HepG2 (cell line): Measurements from ENCODE around the gene CDCA5. TPM values are rescaled to one million over a fixed set of nuclear protein-coding genes. Genes with fewer than 3 reads are reported as not detected.
A peak's percentile ranks its signal among the peaks of the same experiment; 100 is the strongest.

Source experiments
- ATAC-seq: fragments of 200-7000 bp; cut with Tn5 transposase; 3 replicates; pipeline ENCODE4 v1.9.1; 2020; ENCODE audit warnings: mild to moderate bottlenecking, moderate library complexity
- BruUV-seq: library from RNA; stranded (reverse); fragments of 400-500 nt; replicated peaks from 2 replicates; lab custom pipeline; 2021; lab: Mats Ljungman, UMichigan
- CTCF ChIA-PET: fragments of 300-600 bp; formaldehyde crosslinking; extraction: SDS; loops from one replicate; lab custom pipeline; 2021; ENCODE audit warnings: low total read pairs, inconsistent platforms, low intra/inter-chr PET ratio; lab: Yijun Ruan, JAX
- POLR2A ChIA-PET: fragments of 350-600 bp; sonication (Branson Sonifier 250); formaldehyde crosslinking; loops from one replicate; lab custom pipeline; 2020; ENCODE audit warnings: antibody characterized with exemption, inconsistent platforms; lab: Yijun Ruan, JAX
- DNase-seq: peaks from one replicate; pipeline ENCODE4 v3.0.0-alpha.2; 2015; ENCODE audit warnings: low spot score
- FAIRE-seq: peaks from 3 replicates; lab custom pipeline; 2011; peaks lifted over from hg19 to GRCh38; lab: Jason Lieb, UNC
- H2AFZ ChIP-seq: one replicate; pipeline ENCODE4 v1.6.1; 2011; ENCODE audit warnings: low read length, inconsistent platforms
- H3K27ac ChIP-seq: fragments of 300-600 bp; 3 replicates; pipeline ENCODE4 v1.8.0; 2011; ENCODE audit warnings: mixed run types, mild to moderate bottlenecking, mixed read lengths, low read length, inconsistent platforms; ENCODE audit not compliant: insufficient read depth; ENCODE audit errors: extremely low read length
- H3K27me3 ChIP-seq, 2 experiments: fragments of 200-600 bp in 1 of 2; 2 replicates in 1 of 2; 3 replicates in 1 of 2; pipeline versions ENCODE4 v1.6.0 to v1.8.0; 2011; ENCODE audit warnings: low read length in 2 of 2, mild to moderate bottlenecking in 2 of 2, moderate library complexity in 2 of 2, inconsistent platforms in 1 of 2; ENCODE audit not compliant: insufficient read depth in 2 of 2, control insufficient read depth in 1 of 2
- H3K36me3 ChIP-seq, 2 experiments: fragments of 200-600 bp in 1 of 2; replicated peaks in 1 of 2; 2 replicates in 1 of 2; 3 replicates in 1 of 2; pipeline versions ENCODE4 v1.5.1 to v1.8.0; 2011; ENCODE audit warnings: low read length in 2 of 2, inconsistent platforms in 1 of 2; ENCODE audit not compliant: insufficient read depth in 2 of 2, control insufficient read depth in 1 of 2
- H3K4me1 ChIP-seq: 2 replicates; pipeline ENCODE4 v1.5.1; 2012; ENCODE audit warnings: low read length, inconsistent platforms; ENCODE audit not compliant: insufficient read depth
- H3K4me2 ChIP-seq: 2 replicates; pipeline ENCODE4 v1.6.0; 2011; ENCODE audit warnings: low read depth, low read length, inconsistent platforms
- H3K4me3 ChIP-seq, 3 experiments: fragments of 200-600 bp in 1 of 3; sonication (generic), shearing (Covaris generic) in 1 of 3; replicated peaks in 1 of 3; 2 replicates each; pipeline ENCODE4 v1.5.1; 2011 to 2016; ENCODE audit warnings: low read length in 3 of 3, inconsistent platforms in 2 of 3, low read depth in 2 of 3, mild to moderate bottlenecking in 2 of 3, control low read depth in 1 of 3, mixed read lengths in 1 of 3; ENCODE audit not compliant: insufficient read depth in 1 of 3
- H3K79me2 ChIP-seq: one replicate; pipeline ENCODE4 v1.6.1; 2011; ENCODE audit warnings: low read length, inconsistent platforms; ENCODE audit not compliant: insufficient read depth
- H3K9ac ChIP-seq: 2 replicates; pipeline ENCODE4 v1.6.0; 2011; ENCODE audit warnings: mild to moderate bottlenecking, low read depth, low read length, inconsistent platforms; ENCODE audit not compliant: insufficient read depth
- H3K9me3 ChIP-seq: 2 replicates; pipeline ENCODE4 v1.5.1; 2012; ENCODE audit warnings: mild to moderate bottlenecking, low read length
- H4K20me1 ChIP-seq: 2 replicates; pipeline ENCODE4 v1.6.0; 2011; ENCODE audit warnings: inconsistent platforms, mild to moderate bottlenecking, low read length, moderate library complexity; ENCODE audit not compliant: insufficient read depth
- CBX5 ChIP-seq: sonication (generic); formaldehyde crosslinking; IDR thresholded peaks from 2 replicates; pipeline ENCODE4 v1.4.0; 2020; ENCODE audit warnings: missing genetic modification reagents, borderline replicate concordance
- MEIS1 ChIP-seq: sonication (generic); formaldehyde crosslinking; IDR thresholded peaks from 2 replicates; pipeline ENCODE4 v1.9.0; 2021; ENCODE audit warnings: mild to moderate bottlenecking, missing genetic modification reagents, moderate library complexity, borderline replicate concordance
- POLR2A ChIP-seq, 2 experiments: IDR thresholded peaks; 2 replicates each; pipeline ENCODE4 v1.6.1; 2011; ENCODE audit warnings: low read depth in 2 of 2, low read length in 2 of 2, mild to moderate bottlenecking in 1 of 2, moderate library complexity in 1 of 2; ENCODE audit not compliant: insufficient read depth in 1 of 2
- ZNF235 ChIP-seq: sonication (generic); formaldehyde crosslinking; IDR thresholded peaks from 2 replicates; pipeline ENCODE4 v1.8.1; 2023; ENCODE audit warnings: mild to moderate bottlenecking, missing genetic modification reagents, borderline replicate concordance
- ZNF30 ChIP-seq: sonication (generic); formaldehyde crosslinking; IDR thresholded peaks from 2 replicates; pipeline ENCODE4 v1.5.0; 2020; ENCODE audit warnings: mild to moderate bottlenecking, missing genetic modification reagents
- ZNF33B ChIP-seq: sonication (generic); formaldehyde crosslinking; IDR thresholded peaks from 2 replicates; pipeline ENCODE4 v1.5.1; 2020; ENCODE audit warnings: mild to moderate bottlenecking, missing genetic modification reagents
- WGBS: methylation state at CpG from one replicate; pipeline ENCODE4 v1.1.6; 2017; ENCODE audit warnings: low lambda C conversion rate; 5-methylcytosine and 5-hydroxymethylcytosine counted together
- in situ Hi-C: cut with HindIII; loops from 2 replicates; pipeline ENCODE4 v1.10.0; 2017; ENCODE audit warnings: low pct_unique_long_range_greater_than_20kb; ENCODE audit not compliant: extremely low pct_ligation_motif_present
- intact Hi-C: fragments of 100-400 bp; cut with micrococcal nuclease; formaldehyde crosslinking; loops from one replicate; pipeline ENCODE4 v1.10.0; 2022; ENCODE audit not compliant: unreplicated experiment
- polyA plus RNA-seq, 8 experiments: library from polyadenylated mRNA; depleted of rRNA in 3 of 8; stranded (reverse) in 7 of 8; unstranded in 1 of 8; fragments of >200 nt; fragmentation: Illumina TruSeq in 4 of 8; extraction: Trizol in 4 of 8; gene quantifications; 2 replicates each; pipeline versions ENCODE4 v1.2.1 to v1.2.3, GENCODE V29; 2011 to 2016; ENCODE audit warnings: low read depth in 4 of 8, missing spikeins in 1 of 8, mixed read lengths in 1 of 8; ENCODE audit not compliant: insufficient read depth in 1 of 8
- total RNA-seq, 5 experiments: library from RNA; depleted of rRNA; stranded (reverse); fragments of >200 nt; fragmentation: Illumina TruSeq; extraction: Trizol; gene quantifications; 2 replicates each; pipeline ENCODE4 v1.2.3, GENCODE V29; 2016; ENCODE audit warnings: low read depth in 1 of 5
- TF ChIP-seq, protein P1 (sequence below): sonication (generic); formaldehyde crosslinking; IDR thresholded peaks from 2 replicates; pipeline ENCODE4 v1.4.0; 2020; ENCODE audit warnings: missing genetic modification reagents, borderline replicate concordance
- TF ChIP-seq, protein P2 (sequence below): fragments of 450-650 bp; IDR thresholded peaks from 2 replicates; pipeline ENCODE4 v1.6.1; 2017; ENCODE audit warnings: mild to moderate bottlenecking
- TF ChIP-seq, protein P3 (sequence below): sonication (generic); formaldehyde crosslinking; IDR thresholded peaks from 2 replicates; pipeline ENCODE4 v1.9.0; 2021; ENCODE audit warnings: mild to moderate bottlenecking, missing genetic modification reagents

The CDCA5 gene
- total and polyA plus RNA-seq, 2 of the 13 experiments (the other 11 are each of a cell fraction or from before 2014, with no cell fraction given) = 13.5 to 50.6 TPM

DNA sequence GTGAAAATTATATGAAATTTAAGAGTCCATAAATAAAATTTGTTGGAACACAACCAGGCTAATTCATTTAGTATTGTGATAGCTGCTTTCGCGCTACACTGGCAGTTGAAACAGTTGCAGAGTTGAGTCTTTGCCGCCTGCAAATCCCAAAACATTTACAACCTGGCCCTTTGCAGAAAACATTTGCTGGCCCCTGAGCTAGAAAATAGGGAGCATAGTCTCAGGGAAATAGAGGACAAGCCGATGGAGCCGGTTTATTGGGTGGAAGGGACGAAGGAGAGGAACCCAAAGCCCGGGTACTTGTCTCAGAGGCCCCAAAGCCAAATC is 43.4 kb downstream of the CDCA5 start:
- no peaks in the 10 kb centered on the region for H3K9me3 ChIP-seq
- H3K27ac ChIP-seq = peak overlapping the region; percentile 87
- peak overlapping the region; percentile 83 for H3K4me2 ChIP-seq
- no peak for DNase-seq
- peak overlapping the region; percentile 78 for H3K9ac ChIP-seq
- H3K36me3 ChIP-seq = peaks cover 19 to 43% of the 10 kb centered on the region in 2 experiments; a peak in 4 of 5 replicates
- ChIA-PET CTCF (no interaction called here), POLR2A (interaction anchor here (0.6 to 3.8 kb wide), 18 partner anchors 9 to 94 kb away, joined by 3 to 39 read pairs (median 6); partner anchors contain the start of genes ARL2, FAU, MRPL49 and NAALADL1)
- no peaks in the 10 kb centered on the region for H3K27me3 ChIP-seq
- in situ Hi-C loops (no loop called here), intact Hi-C loops (loop anchor here (1.0 kb wide), 1 partner anchor 13 kb away; the partner anchor contains the start of gene SNX15)
- FAIRE-seq = no peak
- H4K20me1 ChIP-seq = no peaks in the 10 kb centered on the region
- no TSS peak for BruUV-seq
- peaks cover 24% of the 10 kb centered on the region for H3K4me1 ChIP-seq
- ATAC-seq = no peak
- peaks cover 10% of the 10 kb centered on the region for H3K79me2 ChIP-seq
- H2AFZ ChIP-seq = peak overlapping the region; percentile 66
- H3K4me3 ChIP-seq = peak overlapping the region; percentile 76 to 89 (median 81)
- 30% methylated on average over 7 of the region's 7 CpGs for WGBS
- TF ChIP-seq ZNF33B (no peak), ZNF30 (CRISPR knock-in tag) (no peak), CBX5 (CRISPR knock-in tag) (no peak), POLR2A (IDR thresholded peaks at IDR 0.05; ENCODE audit: insufficient read depth in 1 of 2, low read depth in 2 of 2, low read length in 2 of 2) (peak in 1 of 2 experiments; percentile 11; a peak in 1 of 4 replicates), ZNF235 (peak; percentile 8; the same call in 1 of the 2 replicates), MEIS1 (CRISPR knock-in tag) (0 out of 2 replicates have a peak, but pooled peaks have one; percentile 2)
- TF ChIP-seq, protein P1, sequence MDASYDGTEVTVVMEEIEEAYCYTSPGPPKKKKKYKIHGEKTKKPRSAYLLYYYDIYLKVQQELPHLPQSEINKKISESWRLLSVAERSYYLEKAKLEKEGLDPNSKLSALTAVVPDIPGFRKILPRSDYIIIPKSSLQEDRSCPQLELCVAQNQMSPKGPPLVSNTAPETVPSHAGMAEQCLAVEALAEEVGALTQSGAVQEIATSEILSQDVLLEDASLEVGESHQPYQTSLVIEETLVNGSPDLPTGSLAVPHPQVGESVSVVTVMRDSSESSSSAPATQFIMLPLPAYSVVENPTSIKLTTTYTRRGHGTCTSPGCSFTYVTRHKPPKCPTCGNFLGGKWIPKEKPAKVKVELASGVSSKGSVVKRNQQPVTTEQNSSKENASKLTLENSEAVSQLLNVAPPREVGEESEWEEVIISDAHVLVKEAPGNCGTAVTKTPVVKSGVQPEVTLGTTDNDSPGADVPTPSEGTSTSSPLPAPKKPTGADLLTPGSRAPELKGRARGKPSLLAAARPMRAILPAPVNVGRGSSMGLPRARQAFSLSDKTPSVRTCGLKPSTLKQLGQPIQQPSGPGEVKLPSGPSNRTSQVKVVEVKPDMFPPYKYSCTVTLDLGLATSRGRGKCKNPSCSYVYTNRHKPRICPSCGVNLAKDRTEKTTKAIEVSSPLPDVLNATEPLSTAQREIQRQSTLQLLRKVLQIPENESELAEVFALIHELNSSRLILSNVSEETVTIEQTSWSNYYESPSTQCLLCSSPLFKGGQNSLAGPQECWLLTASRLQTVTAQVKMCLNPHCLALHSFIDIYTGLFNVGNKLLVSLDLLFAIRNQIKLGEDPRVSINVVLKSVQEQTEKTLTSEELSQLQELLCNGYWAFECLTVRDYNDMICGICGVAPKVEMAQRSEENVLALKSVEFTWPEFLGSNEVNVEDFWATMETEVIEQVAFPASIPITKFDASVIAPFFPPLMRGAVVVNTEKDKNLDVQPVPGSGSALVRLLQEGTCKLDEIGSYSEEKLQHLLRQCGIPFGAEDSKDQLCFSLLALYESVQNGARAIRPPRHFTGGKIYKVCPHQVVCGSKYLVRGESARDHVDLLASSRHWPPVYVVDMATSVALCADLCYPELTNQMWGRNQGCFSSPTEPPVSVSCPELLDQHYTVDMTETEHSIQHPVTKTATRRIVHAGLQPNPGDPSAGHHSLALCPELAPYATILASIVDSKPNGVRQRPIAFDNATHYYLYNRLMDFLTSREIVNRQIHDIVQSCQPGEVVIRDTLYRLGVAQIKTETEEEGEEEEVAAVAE (CRISPR knock-in tag) = 0 out of 2 replicates have a peak, but pooled peaks have one; percentile 9
- TF ChIP-seq, protein P2, sequence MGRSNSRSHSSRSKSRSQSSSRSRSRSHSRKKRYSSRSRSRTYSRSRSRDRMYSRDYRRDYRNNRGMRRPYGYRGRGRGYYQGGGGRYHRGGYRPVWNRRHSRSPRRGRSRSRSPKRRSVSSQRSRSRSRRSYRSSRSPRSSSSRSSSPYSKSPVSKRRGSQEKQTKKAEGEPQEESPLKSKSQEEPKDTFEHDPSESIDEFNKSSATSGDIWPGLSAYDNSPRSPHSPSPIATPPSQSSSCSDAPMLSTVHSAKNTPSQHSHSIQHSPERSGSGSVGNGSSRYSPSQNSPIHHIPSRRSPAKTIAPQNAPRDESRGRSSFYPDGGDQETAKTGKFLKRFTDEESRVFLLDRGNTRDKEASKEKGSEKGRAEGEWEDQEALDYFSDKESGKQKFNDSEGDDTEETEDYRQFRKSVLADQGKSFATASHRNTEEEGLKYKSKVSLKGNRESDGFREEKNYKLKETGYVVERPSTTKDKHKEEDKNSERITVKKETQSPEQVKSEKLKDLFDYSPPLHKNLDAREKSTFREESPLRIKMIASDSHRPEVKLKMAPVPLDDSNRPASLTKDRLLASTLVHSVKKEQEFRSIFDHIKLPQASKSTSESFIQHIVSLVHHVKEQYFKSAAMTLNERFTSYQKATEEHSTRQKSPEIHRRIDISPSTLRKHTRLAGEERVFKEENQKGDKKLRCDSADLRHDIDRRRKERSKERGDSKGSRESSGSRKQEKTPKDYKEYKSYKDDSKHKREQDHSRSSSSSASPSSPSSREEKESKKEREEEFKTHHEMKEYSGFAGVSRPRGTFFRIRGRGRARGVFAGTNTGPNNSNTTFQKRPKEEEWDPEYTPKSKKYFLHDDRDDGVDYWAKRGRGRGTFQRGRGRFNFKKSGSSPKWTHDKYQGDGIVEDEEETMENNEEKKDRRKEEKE = no peak
- TF ChIP-seq, protein P3, sequence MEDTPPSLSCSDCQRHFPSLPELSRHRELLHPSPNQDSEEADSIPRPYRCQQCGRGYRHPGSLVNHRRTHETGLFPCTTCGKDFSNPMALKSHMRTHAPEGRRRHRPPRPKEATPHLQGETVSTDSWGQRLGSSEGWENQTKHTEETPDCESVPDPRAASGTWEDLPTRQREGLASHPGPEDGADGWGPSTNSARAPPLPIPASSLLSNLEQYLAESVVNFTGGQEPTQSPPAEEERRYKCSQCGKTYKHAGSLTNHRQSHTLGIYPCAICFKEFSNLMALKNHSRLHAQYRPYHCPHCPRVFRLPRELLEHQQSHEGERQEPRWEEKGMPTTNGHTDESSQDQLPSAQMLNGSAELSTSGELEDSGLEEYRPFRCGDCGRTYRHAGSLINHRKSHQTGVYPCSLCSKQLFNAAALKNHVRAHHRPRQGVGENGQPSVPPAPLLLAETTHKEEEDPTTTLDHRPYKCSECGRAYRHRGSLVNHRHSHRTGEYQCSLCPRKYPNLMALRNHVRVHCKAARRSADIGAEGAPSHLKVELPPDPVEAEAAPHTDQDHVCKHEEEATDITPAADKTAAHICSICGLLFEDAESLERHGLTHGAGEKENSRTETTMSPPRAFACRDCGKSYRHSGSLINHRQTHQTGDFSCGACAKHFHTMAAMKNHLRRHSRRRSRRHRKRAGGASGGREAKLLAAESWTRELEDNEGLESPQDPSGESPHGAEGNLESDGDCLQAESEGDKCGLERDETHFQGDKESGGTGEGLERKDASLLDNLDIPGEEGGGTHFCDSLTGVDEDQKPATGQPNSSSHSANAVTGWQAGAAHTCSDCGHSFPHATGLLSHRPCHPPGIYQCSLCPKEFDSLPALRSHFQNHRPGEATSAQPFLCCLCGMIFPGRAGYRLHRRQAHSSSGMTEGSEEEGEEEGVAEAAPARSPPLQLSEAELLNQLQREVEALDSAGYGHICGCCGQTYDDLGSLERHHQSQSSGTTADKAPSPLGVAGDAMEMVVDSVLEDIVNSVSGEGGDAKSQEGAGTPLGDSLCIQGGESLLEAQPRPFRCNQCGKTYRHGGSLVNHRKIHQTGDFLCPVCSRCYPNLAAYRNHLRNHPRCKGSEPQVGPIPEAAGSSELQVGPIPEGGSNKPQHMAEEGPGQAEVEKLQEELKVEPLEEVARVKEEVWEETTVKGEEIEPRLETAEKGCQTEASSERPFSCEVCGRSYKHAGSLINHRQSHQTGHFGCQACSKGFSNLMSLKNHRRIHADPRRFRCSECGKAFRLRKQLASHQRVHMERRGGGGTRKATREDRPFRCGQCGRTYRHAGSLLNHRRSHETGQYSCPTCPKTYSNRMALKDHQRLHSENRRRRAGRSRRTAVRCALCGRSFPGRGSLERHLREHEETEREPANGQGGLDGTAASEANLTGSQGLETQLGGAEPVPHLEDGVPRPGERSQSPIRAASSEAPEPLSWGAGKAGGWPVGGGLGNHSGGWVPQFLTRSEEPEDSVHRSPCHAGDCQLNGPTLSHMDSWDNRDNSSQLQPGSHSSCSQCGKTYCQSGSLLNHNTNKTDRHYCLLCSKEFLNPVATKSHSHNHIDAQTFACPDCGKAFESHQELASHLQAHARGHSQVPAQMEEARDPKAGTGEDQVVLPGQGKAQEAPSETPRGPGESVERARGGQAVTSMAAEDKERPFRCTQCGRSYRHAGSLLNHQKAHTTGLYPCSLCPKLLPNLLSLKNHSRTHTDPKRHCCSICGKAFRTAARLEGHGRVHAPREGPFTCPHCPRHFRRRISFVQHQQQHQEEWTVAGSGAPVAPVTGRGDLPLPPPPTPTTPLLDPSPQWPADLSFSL (CRISPR knock-in tag) = no peak
